NB4 (cell line): ENCODE measurements around the gene SLU7.

Source experiments
- POLR2A ChIP-seq: IDR thresholded peaks from 2 replicates; pipeline ENCODE4 v1.6.1; 2011; ENCODE audit warnings: mild to moderate bottlenecking; ENCODE audit not compliant: insufficient read length; ENCODE audit errors: extremely low read depth
- TF ChIP-seq, protein P1 (sequence below): IDR thresholded peaks from one replicate; pipeline ENCODE4 v1.5.1; 2012; ENCODE audit warnings: low read depth, low read length

DNA sequence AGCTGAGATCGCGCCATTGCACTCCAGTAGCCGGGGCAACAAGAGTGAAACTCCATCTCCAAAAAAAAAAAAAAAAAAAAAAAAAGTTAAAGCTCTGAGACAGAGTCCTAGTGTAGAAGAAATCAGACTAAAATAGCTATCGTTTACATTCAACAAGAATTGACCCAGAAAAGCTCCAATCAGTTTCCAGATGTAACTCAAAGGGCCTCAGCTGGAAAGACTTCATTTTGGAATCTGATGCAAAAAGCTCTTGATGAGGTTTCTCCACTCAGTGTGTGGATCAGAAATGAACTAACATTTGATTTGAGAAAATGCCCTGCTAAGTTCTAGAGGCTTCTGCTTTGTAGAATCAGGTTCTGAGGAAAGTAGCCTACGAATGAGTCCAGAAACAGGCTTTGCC is 41.2 kb downstream of the SLU7 start:
- TF ChIP-seq, protein P1, sequence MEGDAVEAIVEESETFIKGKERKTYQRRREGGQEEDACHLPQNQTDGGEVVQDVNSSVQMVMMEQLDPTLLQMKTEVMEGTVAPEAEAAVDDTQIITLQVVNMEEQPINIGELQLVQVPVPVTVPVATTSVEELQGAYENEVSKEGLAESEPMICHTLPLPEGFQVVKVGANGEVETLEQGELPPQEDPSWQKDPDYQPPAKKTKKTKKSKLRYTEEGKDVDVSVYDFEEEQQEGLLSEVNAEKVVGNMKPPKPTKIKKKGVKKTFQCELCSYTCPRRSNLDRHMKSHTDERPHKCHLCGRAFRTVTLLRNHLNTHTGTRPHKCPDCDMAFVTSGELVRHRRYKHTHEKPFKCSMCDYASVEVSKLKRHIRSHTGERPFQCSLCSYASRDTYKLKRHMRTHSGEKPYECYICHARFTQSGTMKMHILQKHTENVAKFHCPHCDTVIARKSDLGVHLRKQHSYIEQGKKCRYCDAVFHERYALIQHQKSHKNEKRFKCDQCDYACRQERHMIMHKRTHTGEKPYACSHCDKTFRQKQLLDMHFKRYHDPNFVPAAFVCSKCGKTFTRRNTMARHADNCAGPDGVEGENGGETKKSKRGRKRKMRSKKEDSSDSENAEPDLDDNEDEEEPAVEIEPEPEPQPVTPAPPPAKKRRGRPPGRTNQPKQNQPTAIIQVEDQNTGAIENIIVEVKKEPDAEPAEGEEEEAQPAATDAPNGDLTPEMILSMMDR = no peak
- TF ChIP-seq POLR2A = no peak
